Osteoblast (primary cell): Measurements from ENCODE around the gene CECR2. TPM values are rescaled to one million over a fixed set of nuclear protein-coding genes. Genes with fewer than 3 reads are reported as not detected.

Experiments
- DNase-seq: peaks from one replicate; pipeline ENCODE4 v3.0.0; 2011; ENCODE audit warnings: low spot score, mixed read lengths; ENCODE audit not compliant: insufficient read length; ENCODE audit errors: missing footprints
- H2AFZ ChIP-seq: 2 replicates; pipeline ENCODE4 v1.6.0; 2011; ENCODE audit warnings: mild to moderate bottlenecking, low read length
- H3K27ac ChIP-seq: 2 replicates; pipeline ENCODE4 v1.5.1; 2011; ENCODE audit warnings: mild to moderate bottlenecking, low read depth, low read length, moderate library complexity
- H3K27me3 ChIP-seq: 2 replicates; pipeline ENCODE4 v1.6.0; 2012; ENCODE audit warnings: mild to moderate bottlenecking, control low read depth, inconsistent platforms, low read length, moderate library complexity; ENCODE audit not compliant: insufficient read depth
- H3K36me3 ChIP-seq: 2 replicates; pipeline ENCODE4 v1.5.1; 2011; ENCODE audit warnings: mild to moderate bottlenecking, low read length, control low read depth, moderate library complexity; ENCODE audit not compliant: insufficient read depth
- H3K4me1 ChIP-seq: 2 replicates; pipeline ENCODE4 v1.5.1; 2011; ENCODE audit warnings: mild to moderate bottlenecking, low read length, control low read depth, moderate library complexity; ENCODE audit not compliant: insufficient read depth
- H3K4me2 ChIP-seq: 2 replicates; pipeline ENCODE4 v1.6.0; 2011; ENCODE audit warnings: mild to moderate bottlenecking, low read length; ENCODE audit not compliant: insufficient read depth
- H3K4me3 ChIP-seq: fragments of 200-600 bp; sonication (generic); 3 replicates; pipeline ENCODE4 v1.5.1; 2012; ENCODE audit warnings: mild to moderate bottlenecking, low read length, inconsistent platforms; ENCODE audit not compliant: insufficient read depth
- H3K79me2 ChIP-seq: 2 replicates; pipeline ENCODE4 v1.6.0; 2012; ENCODE audit warnings: mild to moderate bottlenecking, low read length, control low read depth, inconsistent platforms; ENCODE audit not compliant: insufficient read depth
- H3K9me3 ChIP-seq: 2 replicates; pipeline ENCODE4 v1.5.1; 2011; ENCODE audit warnings: low read depth, low read length, control low read depth
- H4K20me1 ChIP-seq: 2 replicates; pipeline ENCODE4 v1.6.0; 2012; ENCODE audit warnings: mild to moderate bottlenecking, low read length, control low read depth; ENCODE audit not compliant: insufficient read depth
- total RNA-seq: library from RNA; depleted of rRNA; stranded (reverse); fragments of >200 nt; gene quantifications from 2 replicates; pipeline ENCODE4 v1.2.3, GENCODE V29; 2012
- TF ChIP-seq, protein P1 (sequence below): IDR thresholded peaks from 2 replicates; pipeline ENCODE4 v1.5.1; 2011; ENCODE audit warnings: mild to moderate bottlenecking, low read depth, low read length, moderate library complexity; ENCODE audit errors: extremely low read depth

CECR2 gene
- total RNA-seq, 1 donor = not detected

DNA sequence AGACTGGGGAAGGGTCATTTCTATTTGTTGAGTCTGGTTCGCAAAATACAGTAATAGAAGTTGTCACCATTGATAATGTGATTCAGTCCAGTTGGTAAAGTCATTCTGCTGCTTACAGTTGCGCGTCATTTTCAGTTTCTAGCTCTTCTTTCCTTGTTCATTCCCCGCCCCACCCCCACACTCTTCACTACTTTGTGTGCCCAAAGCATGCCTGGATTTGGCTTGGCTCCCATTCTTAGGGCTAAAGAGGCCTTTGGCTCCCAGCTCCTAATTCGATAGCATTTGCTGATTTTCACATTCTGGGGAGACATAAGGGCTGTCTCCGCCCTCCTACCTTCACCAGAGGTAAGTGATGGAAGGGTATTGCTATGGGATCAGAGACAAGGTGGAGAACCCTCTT lies 43.0 kb downstream of the CECR2 start:
- no peaks in the 10 kb centered on the region for H3K9me3 ChIP-seq
- no peaks in the 10 kb centered on the region for H3K36me3 ChIP-seq
- H3K4me3 ChIP-seq = no peak overlapping the region
- no peaks in the 10 kb centered on the region for H3K4me1 ChIP-seq
- H3K4me2 ChIP-seq = no peak overlapping the region
- H3K79me2 ChIP-seq = no peaks in the 10 kb centered on the region
- no peak overlapping the region for H2AFZ ChIP-seq
- no peaks in the 10 kb centered on the region for H3K27me3 ChIP-seq
- no peaks in the 10 kb centered on the region for H4K20me1 ChIP-seq
- no peak for DNase-seq
- H3K27ac ChIP-seq = no peak overlapping the region
- TF ChIP-seq, protein P1, sequence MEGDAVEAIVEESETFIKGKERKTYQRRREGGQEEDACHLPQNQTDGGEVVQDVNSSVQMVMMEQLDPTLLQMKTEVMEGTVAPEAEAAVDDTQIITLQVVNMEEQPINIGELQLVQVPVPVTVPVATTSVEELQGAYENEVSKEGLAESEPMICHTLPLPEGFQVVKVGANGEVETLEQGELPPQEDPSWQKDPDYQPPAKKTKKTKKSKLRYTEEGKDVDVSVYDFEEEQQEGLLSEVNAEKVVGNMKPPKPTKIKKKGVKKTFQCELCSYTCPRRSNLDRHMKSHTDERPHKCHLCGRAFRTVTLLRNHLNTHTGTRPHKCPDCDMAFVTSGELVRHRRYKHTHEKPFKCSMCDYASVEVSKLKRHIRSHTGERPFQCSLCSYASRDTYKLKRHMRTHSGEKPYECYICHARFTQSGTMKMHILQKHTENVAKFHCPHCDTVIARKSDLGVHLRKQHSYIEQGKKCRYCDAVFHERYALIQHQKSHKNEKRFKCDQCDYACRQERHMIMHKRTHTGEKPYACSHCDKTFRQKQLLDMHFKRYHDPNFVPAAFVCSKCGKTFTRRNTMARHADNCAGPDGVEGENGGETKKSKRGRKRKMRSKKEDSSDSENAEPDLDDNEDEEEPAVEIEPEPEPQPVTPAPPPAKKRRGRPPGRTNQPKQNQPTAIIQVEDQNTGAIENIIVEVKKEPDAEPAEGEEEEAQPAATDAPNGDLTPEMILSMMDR = no peak

DNA sequence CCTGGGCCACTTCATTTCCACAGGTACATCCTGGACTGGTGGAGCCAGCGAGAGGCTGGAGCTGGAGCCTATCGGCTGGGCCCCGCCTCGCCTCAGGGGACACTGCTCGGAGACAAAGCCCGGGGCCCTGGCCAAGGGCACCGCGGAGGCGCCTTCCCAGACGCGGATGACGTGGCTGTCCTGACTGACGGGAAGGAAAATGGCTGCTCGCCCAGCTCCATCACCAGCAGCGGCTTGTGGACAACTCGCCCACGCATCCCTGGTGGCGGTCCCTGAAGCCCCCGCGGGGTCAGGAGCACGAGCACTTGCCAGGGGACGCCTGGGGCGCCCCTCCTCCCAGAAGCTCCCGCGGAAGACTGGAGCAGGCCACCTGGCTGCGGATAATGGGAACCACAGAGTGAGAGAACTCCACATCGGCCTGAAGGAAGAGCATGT lies 49.6 kb downstream of the CECR2 start:
- Histone ChIP-seq H3K4me3 (no peak overlapping the region), H3K79me2 (no peaks in the 10 kb centered on the region), H3K27ac (no peak overlapping the region), H3K9me3 (no peaks in the 10 kb centered on the region), H3K36me3 (no peaks in the 10 kb centered on the region), H3K4me2 (no peak overlapping the region), H3K27me3 (no peaks in the 10 kb centered on the region), H3K4me1 (no peaks in the 10 kb centered on the region), H2AFZ (no peak overlapping the region), H4K20me1 (no peaks in the 10 kb centered on the region)
- DNase-seq = no peak
- TF ChIP-seq, protein P1 = no peak

DNA sequence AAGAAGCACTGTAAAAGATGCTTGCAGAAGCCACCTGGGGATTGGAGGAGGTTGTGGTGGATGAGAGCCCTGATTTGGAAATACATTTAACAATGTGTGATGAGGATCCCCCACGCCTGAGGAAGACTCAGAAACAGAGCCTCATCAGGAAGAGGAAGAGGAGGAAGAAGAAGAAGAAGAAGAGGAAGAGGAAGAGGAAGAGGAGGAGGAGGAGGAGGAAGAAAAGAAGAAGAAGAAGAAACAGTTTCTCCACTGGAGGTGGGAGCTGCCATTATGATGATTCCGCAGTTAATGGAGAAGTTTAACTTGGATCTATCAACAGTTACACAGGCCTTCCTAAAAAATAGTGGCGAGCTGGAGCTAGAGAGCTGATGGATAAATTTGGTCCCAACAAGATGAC lies 50.1 kb downstream of the CECR2 start:
- Histone ChIP-seq H3K4me3 (no peak overlapping the region), H2AFZ (no peak overlapping the region), H3K27ac (no peak overlapping the region), H3K4me2 (no peak overlapping the region), H3K36me3 (no peaks in the 10 kb centered on the region), H3K27me3 (no peaks in the 10 kb centered on the region), H3K9me3 (no peaks in the 10 kb centered on the region), H3K79me2 (no peaks in the 10 kb centered on the region), H3K4me1 (no peaks in the 10 kb centered on the region), H4K20me1 (no peaks in the 10 kb centered on the region)
- TF ChIP-seq, protein P1 = no peak
- no peak for DNase-seq

DNA sequence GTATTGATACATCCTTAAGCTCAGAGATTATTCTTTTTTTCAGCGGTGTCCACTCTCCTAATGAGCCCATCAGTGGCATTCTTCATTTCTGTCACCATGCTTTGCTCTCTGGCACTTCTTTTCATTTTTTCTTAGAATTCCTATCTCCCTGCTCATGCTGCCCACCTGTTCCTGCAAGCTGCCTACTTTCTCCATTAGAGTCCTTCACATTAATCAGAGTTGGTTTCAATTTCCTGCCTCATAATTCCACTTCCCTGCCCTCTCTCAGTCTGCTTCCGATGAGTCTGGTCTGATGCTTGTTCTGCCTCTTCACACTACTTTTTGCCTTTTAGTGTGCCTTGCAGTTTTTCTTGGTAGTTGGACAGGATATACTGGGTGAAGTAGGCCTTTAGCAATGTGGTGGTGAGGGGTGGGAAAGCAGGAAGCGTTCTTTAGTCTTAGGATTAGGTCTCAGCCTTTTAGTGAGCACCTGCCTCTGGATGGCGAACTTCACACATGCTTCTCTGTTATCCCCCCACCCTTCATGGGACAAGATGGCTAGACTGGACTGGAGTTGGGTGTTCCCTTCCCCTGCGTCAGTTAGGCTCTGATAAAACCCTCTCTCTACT lies 53.6 kb downstream of the CECR2 start:
- Histone ChIP-seq H3K4me2 (no peak overlapping the region), H3K27ac (no peak overlapping the region), H2AFZ (no peak overlapping the region), H3K9me3 (no peaks in the 10 kb centered on the region), H3K36me3 (no peaks in the 10 kb centered on the region), H3K27me3 (no peaks in the 10 kb centered on the region), H3K4me3 (no peak overlapping the region), H3K4me1 (no peaks in the 10 kb centered on the region), H3K79me2 (no peaks in the 10 kb centered on the region), H4K20me1 (no peaks in the 10 kb centered on the region)
- TF ChIP-seq, protein P1 = no peak
- DNase-seq = no peak
